GM12872 (cell line): ENCODE results near the gene PLCG2.

ENCODE experiments used
- CTCF ChIP-seq: IDR thresholded peaks from 3 replicates; pipeline ENCODE4 v1.5.1; 2011; ENCODE audit warnings: low read depth, mild to moderate bottlenecking, low read length, moderate library complexity; ENCODE audit not compliant: insufficient read depth

The PLCG2 gene

GRCh38 chr16:81902025-81902424 lies 122.9 kb downstream of the PLCG2 start:
- no peak for TF ChIP-seq CTCF

GRCh38 chr16:81904320-81904719 lies 125.2 kb downstream of the PLCG2 start:
- TF ChIP-seq CTCF = no peak

GRCh38 chr16:81905277-81905676 lies 126.2 kb downstream of the PLCG2 start:
- no peak for TF ChIP-seq CTCF

- TF ChIP-seq CTCF = no peak
Observed at GRCh38 chr16:81907681-81908080, 128.6 kb downstream of the PLCG2 start.

GRCh38 chr16:81908466-81909262 lies 129.6 kb downstream of the PLCG2 start:
- TF ChIP-seq CTCF = no peak

GRCh38 chr16:81910366-81910885 lies 131.3 kb downstream of the PLCG2 start:
- no peak for TF ChIP-seq CTCF

- TF ChIP-seq CTCF = no peak
Observed at GRCh38 chr16:81912395-81912794, 133.3 kb downstream of the PLCG2 start.
